Tibial nerve (tissue), 4 donors: Measurements from ENCODE around the gene PLB1.

ENCODE experiments used
- CTCF ChIP-seq, 5 experiments: fragments of 200-600 bp in 3 of 5; fragments of 450-650 bp in 2 of 5; sonication (generic) in 3 of 5; IDR thresholded peaks; one replicate each; pipeline ENCODE4 v1.5.1; 2016 to 2019; ENCODE audit warnings: antibody characterized with exemption in 5 of 5, mild to moderate bottlenecking in 3 of 5, moderate library complexity in 2 of 5
- EP300 ChIP-seq, 2 donors: sonication (generic); formaldehyde crosslinking; IDR thresholded peaks; one replicate each; pipeline ENCODE4 v1.6.1; 2017; ENCODE audit warnings: antibody characterized with exemption in 2 of 2, mild to moderate bottlenecking in 1 of 2

- no peak for TF ChIP-seq CTCF (IDR thresholded peaks at IDR 0.05)
- TF ChIP-seq EP300 (IDR thresholded peaks at IDR 0.05) = no peak
Measured at GRCh38 chr2:28579606-28580005, 83.7 kb downstream of the PLB1 start.
